NCI-H1417 treated with DMSO at 0.1 percent for 48 hours (cell line): ENCODE measurements around the gene VPS39.

Source experiments
- DNase-seq: peaks from one replicate; lab custom pipeline; 2025; lab: John Stamatoyannopoulos, UW

The VPS39 gene

DNA sequence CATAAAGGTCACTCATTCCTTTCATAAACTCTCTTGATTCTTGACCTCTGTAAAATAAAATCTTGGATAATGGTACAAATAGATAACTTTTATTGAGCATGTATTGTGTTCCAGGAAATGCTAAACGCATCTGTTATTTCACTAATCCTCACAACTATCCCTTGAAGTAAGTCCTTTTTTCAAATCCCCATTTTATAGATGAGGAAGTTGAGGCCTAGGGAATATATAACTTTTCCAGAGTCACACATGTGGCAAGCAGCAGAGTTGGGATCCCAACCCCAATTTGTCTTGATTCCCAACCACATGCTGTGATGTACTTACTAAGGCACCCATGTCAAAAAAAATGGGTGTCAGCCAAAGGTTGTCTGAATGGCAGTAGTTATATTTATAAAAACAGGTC is 6.3 kb downstream of the VPS39 start:
- no peak for DNase-seq

DNA sequence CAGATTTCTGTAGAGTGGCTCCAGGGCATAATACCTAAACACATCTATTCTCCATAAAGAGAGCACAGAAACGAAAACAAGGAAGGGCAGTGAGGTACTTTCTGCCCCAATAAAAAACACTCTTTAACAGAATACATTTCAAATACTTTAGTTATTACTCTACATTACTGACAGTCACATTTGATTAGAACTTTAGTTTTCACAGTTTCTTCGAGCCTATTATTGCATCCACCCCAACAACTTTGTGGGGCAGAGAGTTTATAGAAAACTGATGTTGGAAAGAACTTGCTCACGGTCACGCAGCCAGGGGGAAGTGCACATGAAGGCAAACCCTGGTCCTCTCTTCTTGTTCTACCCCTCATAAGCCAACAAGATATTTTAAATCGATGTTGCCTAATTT is 9.0 kb downstream of the VPS39 start:
- no peak for DNase-seq

DNA sequence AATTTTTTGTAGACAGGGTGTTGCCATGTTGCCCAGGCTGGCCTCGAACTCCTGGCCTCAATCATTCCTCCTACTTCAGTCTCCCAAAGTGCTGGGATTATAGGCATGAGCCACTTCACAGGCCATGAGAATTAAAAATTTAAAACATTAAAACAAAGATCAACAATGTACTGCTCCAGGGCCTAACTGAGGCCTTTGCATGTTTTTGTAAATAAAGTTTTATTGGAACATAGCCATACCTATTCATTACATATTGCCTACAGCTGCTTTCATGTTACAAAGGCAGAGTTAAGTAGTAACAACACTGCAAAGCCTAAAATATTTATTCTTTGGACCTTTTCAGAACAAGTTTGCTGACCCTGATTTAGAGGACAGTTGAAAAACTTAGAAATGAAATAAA is 9.6 kb downstream of the VPS39 start:
- no peak for DNase-seq

DNA sequence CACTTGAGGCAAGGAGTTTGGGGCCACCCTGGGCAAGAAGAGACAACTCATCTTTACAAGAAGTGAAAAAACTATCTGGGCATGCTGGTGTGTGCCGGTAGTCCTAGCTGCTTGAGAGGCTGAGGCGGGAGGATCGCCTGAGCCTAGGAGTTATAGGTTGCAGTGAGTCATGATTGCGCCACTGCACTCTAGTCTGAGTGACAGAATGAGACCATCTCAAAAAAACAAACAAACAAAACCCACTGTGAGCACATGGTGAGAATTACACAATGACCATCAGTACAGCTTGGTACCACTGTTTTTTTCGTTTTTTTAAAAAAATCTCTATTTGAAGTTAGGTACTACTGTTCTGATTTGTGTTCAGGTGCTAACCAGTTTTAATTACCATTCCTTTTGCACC is 13.6 kb downstream of the VPS39 start:
- DNase-seq: no peak

DNA sequence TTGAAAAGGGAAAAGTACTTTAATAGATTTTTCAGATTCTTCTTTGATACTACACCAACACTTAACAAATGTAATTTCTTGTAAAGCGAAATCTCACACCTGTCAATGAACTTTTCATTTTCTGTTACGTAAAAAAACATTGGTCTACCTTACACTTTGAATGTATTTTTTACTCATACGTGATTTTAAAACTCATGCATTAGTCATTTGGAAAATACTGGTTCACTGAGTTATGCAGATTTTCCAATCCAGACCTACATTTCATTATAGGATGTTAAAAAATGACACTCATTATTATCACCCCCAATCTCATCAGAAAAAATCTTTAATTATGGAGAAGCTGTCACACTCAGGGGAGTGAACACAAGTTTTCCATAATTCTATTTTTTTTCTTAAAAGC is 14.7 kb downstream of the VPS39 start:
- DNase-seq: no peak

DNA sequence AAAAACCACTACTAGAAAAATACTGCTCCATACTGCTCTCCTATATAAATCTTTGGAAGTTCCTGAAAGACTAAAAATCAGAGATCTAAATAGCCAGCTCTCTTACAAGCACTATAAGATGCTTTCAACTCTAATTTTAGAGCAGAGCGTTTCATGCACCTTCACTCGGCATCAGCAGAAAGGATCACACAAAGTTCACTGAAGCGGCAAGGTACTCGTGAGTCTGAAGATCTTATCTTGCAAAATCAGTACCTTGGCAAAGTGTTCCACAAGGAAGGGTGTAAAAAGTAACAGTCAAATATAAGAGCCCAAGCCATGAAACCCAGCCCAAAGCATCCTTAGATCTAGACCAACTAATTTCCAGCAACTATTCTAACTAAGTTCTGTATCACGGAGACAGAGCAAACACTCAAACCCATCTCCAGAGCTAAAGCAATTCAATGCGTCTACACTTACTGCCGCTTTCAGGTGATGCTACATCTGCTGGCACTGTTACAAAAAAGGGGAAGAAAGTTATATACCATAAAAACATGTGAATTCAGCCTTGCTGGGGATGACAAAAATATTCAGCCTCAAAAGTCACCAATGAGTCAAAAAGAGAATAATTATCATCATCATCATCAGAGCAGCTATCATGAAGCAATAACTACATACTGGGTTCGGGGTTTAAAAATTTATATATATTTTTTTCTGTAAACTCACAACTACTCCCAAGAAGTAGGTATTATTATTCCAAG is 16.3 kb downstream of the VPS39 start:
- no peak for DNase-seq

DNA sequence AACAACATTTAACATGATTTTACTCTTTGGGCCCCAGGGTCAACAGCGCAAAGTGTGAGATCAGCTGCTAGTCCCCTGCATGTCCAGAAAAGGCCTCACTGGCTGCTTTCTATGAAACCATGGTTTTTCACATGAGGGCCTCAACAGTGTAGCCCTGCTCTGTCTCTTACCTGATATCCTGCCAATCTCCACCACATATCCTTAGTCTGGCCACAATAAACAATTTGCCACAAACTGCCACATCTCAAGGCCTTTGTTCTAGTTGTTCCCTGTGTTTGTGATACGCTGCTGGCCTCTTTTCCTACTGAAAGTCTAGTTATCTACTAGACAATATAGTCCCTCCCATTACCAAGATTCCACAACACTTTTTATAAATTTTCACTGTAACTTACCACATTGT is 17.7 kb downstream of the VPS39 start:
- DNase-seq: no peak

DNA sequence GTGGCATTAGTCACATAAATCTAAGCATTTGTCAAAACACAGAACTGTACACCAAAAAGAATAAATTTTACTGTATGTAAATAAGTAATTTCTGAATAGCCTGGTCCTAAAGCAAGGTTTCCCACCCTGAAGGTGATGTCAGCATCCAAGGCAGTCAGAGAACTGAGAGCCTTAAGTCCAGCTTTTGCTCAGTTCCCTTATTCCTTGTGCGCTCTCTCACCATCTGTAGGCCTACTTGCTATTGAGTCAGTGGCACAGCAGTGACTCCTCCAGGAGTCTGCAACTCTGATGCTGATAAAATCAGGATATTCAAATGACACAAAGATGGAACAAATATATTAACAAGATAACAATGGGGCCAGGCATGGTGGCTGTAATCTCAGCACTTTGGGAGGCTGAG is 22.3 kb downstream of the VPS39 start:
- no peak for DNase-seq

DNA sequence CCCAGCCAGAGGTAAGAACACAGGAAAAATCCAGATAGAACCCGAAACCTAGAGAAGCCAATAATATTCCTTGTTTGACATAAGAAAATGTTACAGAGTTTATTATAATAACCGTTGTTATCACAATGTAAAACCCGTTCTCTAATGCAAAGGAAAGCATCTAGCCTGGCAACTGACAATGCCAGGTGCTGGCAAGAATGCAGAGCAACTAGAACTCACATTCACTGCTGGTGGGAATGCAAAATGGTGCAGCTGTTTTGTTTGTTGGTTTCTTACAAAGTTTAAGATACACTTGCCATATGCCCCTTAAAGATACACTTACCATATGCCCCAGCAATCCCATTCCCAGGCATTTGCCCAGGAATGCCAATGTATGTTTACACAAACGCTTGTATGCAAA is 23.4 kb downstream of the VPS39 start:
- DNase-seq: no peak

DNA sequence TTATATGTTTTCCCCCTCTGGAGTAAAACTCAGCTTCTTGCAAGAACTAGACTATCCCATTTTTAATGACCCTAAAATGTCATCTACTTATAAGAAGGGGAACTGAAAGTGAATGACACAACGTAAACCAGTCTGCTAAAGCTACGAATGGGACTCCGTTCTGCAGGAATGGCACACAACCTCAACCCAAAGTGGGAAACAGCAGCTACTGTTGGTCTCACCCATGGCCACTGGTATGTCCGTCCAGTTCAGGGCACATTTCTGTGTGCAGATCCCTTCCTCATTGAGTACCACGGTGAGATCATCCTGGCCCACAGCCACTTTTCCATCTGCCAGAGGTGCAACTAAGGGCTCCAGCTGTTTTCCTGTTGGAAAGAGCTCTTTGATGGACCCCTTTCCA is 23.8 kb downstream of the VPS39 start:
- no peak for DNase-seq

DNA sequence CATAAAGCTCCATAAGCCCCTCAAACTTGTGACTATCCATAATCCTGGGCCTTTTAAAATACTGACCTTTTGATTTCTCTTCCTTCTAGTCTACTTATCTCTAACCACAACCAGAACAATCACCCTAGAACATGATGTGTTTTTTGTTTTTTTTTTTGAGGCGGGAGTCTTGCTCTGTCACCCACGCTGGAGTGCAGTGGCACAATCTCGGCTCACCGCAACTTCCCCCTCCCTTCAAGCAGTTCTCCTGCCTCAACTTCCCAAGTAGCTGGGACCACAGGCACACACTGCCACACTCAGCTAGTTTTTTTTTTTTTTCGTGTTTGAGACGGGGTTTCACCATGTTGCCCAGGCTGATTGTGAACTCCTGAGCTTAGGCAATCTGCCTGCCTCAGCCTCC is 25.1 kb downstream of the VPS39 start:
- DNase-seq: no peak

DNA sequence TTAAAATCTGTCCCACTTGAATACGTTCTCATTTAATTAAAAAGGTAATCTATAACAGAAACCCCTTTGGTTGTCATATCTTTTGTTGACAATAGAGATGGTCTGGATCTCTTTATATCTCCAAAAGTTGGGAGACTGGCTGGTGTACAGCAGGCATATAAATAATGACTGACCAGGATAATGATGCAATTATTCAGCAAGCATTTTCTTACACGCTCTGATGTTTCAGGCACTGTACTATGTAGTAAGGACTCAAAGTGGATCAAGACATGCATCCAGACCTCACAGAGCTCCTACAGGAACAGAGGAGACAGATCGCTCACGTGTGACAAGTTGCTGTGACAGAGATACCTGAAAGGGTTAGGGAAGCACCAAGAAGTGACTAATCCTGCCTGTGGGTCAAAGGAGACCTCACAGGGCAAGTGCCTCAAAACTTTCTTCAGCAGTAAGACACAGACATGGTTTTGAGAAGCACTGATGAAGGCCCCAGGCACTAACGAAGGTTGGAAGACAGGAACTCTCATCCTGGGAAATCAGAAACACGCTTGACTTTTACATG is 25.7 kb downstream of the VPS39 start:
- no peak for DNase-seq

DNA sequence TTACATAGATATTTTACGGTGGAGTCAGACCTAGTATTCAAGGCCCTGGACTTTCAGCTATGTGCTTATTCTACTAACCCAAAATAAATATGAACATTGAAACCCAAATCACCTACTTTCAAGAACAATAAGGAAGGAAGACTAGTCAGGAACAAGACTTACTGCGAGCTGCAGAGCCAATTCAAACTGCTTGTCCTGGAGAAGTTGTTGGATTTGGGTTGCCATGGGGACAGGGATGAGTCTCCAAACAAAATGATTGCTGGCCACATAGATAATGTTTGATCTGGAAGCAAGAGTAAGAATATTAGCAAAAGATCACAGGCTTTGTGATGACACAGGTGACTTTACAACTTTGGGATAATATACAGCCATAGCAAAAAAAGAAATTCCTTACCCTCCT is 30.0 kb downstream of the VPS39 start:
- no peak for DNase-seq

DNA sequence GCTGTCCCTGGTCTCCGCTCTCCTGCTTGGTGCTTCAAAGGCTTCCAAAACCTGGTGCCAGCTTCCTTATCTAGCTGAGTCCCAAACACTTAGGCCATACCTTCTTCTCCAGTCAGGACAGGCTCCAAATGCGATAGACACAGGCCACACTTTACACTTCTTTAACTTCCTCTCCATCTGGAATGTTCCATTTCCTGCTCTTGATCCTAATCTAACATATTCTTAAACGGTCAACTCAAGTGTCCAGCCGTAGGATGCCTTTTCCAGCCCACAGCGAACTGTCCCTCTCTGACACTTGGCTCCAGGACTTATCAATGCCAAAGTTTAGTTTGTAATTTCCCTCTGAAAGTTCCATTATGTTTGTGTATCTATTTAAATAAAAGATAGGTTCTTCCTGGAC is 32.4 kb downstream of the VPS39 start:
- DNase-seq: no peak

DNA sequence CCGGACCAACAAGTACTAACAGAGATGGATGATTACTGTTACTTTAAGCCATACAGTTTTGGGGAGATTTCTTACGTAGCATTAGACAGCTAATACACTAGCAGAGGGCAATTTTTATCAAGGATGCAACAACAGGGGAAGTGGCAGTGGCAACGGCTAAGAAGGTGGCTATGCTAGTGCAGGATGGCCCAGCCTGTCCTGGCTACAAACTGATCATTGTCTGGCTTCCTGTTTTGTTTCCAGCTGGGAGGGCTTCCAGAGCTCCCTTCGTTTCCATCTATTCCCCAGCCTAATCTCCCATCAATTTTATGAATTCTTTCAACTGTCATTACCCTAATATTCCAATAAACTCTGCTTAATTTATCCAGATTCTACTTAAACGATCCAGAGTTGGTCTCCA is 35.6 kb downstream of the VPS39 start:
- DNase-seq: no peak

DNA sequence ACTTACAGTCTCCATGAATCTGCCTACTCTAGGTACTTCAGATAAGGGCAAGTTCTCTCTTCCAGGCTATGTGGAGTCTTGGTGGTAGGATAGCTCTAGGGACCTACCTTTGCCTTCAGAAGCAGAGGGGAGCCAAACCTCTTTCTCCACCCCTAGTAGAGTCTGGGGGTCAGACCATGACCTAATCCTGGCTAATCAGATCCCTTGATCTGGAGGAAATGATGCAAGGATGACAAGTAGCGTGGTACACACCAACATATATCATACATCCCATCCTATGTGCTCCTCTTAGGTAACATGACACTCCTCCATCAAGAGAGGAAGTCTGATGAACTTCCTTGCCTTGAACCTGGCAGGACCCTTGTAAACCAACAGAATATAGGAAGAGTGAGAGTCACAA is 36.3 kb downstream of the VPS39 start:
- no peak for DNase-seq

DNA sequence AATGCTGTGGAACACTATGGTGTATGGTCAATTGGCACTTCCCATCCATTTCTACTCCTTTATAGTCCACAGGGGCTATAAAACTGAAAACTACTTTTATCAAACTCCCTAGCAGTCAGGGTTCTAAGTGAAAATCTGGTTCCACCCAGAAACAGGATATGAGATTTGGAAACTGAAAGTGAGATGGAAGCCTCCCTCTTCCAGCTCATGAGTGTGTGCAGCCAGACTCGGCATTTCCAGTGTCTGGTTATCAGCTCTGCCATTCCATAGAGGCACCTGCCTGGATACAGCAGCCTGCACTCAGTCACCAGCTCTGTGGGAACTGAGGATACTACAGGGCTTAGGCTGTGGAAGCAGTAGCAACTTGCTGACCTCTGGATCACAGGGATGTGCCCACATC is 37.0 kb downstream of the VPS39 start:
- no peak for DNase-seq

DNA sequence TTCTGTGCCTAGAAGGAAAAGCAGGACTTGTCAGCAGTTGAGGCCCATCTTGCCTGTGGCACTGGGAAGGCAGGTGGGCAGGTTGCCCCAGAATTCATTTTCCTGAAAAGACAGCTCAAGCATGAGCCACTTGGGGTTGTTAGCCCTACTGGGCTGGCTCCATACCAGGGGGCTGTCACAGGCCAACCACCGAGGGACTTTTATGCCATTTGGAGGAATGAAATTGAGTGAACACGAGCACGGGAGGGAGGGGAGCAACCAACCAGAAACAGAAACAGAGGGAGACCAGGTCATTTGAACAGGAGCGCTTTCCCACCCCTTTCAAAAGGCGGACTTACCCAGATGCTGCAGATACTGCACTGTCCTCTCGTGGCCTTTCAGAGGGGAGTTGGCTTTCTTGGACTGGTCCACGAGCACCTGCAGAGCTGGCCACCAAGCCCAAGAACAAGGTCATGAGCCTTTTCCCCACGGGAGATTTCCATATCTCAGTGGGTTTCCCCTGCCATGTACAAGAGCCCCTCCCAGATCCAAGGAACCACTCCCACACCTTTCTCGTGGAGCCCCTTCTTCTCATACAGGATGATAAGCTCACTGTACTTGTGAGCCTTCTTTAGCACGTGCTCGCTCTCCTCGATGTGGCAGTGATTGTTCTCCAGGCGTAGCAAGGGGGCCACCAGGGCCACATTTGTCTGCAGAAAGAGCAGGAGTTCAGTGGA is 41.7 kb downstream of the VPS39 start:
- no peak for DNase-seq

DNA sequence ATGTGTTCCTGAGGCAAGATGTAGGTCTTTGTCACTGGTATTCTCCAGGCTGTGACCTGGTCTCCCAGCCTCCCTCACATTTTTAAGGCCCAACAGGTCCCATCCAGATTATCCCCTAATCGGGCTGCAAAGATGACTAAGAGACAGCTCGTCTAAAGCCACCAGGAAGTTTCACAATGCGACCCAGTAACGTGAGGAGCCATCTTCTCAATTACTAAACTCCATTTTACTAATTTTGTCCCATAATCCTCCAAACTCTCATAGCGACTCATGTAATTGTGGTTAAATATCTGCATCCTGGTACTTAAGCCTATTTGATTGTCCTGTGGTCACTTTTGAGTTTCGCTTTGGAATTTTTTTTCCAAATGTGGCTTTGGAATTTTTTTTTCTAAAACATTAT is 43.0 kb downstream of the VPS39 start:
- no peak for DNase-seq

DNA sequence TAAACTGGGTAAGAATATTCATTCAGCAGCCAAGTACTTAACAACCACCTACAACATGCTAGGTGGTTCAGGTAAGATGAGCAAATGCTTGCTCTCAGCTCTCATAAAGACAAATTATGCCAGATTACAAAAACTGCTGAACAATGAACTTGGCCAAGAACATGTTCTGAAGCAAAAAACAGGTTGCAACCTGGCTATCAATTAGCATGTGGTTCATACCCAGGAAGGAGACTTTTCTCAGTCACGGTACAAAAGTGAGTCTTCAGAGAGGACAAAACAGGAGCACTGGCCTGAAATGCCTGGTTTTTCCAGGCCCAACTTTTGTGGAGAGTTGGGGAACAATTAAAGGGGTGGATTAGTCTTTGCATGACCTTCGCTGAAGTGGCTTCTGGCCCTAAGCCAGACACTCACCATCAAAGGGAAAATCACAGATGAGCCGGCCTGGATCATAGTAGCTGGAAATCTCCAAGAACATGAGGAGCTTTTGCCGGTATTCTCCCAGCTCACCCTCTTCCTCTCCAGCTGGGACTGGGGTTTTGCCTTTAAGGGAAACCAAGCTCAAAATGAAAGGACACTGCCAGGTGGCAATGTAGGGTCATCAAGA is 44.1 kb downstream of the VPS39 start:
- DNase-seq: no peak

DNA sequence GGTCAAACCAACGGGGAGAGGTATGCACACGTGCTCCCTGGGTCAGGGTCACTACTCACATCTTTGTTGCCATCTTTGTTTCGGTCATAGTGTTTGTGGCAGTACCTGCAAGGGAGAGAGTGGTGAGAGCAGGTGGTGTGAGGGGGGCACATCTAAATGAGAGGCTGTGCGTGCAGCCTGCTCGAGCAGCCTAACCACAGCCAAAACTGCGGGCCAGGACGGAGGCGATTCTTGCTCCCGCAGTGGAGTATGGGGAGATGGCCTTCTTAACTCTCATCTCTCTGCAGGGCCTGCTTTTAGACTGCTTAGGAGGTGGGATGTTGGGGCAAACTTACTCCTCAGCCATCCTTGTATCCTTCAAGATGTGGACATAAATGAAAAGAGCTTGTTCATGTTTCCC is 44.8 kb downstream of the VPS39 start:
- DNase-seq: no peak

DNA sequence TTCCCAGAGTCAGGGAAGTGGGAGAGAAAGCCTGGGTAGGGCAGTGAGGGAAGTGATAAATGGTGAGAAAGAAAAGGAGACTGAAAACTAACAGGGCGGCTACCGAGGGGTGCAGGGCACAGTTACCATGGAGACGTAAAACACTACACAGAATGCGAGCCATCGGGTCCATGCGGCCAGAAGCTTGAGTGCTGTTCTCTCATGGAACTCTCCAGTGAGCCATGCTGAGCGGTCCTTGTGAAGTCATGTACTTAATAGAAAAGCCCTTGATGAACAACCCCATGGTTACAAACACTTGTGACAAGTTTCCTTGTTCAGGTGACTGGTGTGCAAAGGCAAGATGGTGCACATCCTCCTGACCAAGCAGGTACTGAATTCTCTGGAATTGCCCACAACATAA is 48.0 kb downstream of the VPS39 start:
- DNase-seq: no peak

DNA sequence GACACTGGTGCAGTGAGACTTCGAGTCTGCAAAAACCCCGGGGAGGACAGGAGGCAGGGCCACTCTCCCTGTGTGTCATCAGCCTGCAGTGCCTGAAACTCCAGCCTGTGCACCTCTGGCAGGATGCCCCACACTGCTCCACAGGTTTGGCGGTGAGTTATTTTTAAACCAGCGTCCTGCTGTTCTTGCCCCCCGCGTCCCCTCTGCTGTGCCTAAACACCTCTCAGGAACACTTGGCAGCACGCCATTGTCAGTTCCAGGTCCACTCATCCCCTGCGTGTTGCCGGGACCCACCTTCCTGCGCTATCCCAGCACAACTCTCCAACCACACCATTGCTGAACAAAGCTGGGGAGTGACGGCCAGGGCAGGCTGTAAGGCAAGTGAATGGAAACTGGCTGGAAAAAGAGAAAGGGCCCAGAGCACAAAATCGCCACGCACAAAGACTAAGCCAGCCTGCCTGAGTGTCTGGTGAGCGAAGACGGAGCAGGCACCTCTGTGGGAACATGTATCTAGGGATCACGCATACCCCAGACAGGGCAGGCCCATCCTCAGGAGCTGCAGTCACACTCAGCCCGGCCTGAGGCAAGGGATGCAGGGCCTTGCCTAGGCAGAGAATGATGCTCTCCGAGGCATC is 48.6 kb downstream of the VPS39 start:
- DNase-seq: no peak
